GM12872 (cell line): ENCODE data around the gene CCSER2.

Experiments used
- CTCF ChIP-seq: IDR thresholded peaks from 3 replicates; pipeline ENCODE4 v1.5.1; 2011; ENCODE audit warnings: low read depth, mild to moderate bottlenecking, low read length, moderate library complexity; ENCODE audit not compliant: insufficient read depth

CCSER2 gene

GRCh38 chr10:84366041-84366440, 37.7 kb downstream of the CCSER2 start:
- TF ChIP-seq CTCF: no peak

GRCh38 chr10:84367256-84367655, 38.9 kb downstream of the CCSER2 start:
- no peak for TF ChIP-seq CTCF

GRCh38 chr10:84368828-84369227, 40.4 kb downstream of the CCSER2 start:
- no peak for TF ChIP-seq CTCF

- no peak for TF ChIP-seq CTCF
Measured at GRCh38 chr10:84370283-84370682, 41.9 kb downstream of the CCSER2 start.

GRCh38 chr10:84371944-84372343, 43.6 kb downstream of the CCSER2 start:
- TF ChIP-seq CTCF: no peak

GRCh38 chr10:84373000-84373399, 44.6 kb downstream of the CCSER2 start:
- no peak for TF ChIP-seq CTCF

GRCh38 chr10:84374455-84374854, 46.1 kb downstream of the CCSER2 start:
- no peak for TF ChIP-seq CTCF

- TF ChIP-seq CTCF: peak; percentile 64
Measured at GRCh38 chr10:84375011-84375410, 46.6 kb downstream of the CCSER2 start.
